Loucy (cell line): ENCODE results near the gene KCNC2.

ENCODE experiments used
- H2AFZ ChIP-seq: fragments of 200-600 bp; sonication (generic); 2 replicates; pipeline ENCODE4 v1.6.0; 2016; ENCODE audit warnings: antibody characterized with exemption, mild to moderate bottlenecking, low read length, moderate library complexity
- H3F3A ChIP-seq: fragments of 200-600 bp; 2 replicates; pipeline ENCODE4 v1.6.0; 2016; ENCODE audit warnings: antibody characterized with exemption, low read depth, mild to moderate bottlenecking
- H3K27me3 ChIP-seq: fragments of 200-600 bp; sonication (generic); 2 replicates; pipeline ENCODE4 v1.6.1; 2014; ENCODE audit warnings: low read length, mild to moderate bottlenecking; ENCODE audit not compliant: insufficient read depth, poor library complexity, severe bottlenecking
- H3K36me3 ChIP-seq: fragments of 200-600 bp; sonication (generic); 2 replicates; pipeline ENCODE4 v1.6.1; 2016; ENCODE audit warnings: low read length; ENCODE audit not compliant: insufficient read depth
- H3K4me1 ChIP-seq: fragments of 200-600 bp; sonication (generic); 2 replicates; pipeline ENCODE4 v1.5.1; 2014; ENCODE audit warnings: low read length, mild to moderate bottlenecking; ENCODE audit not compliant: insufficient read depth, poor library complexity, severe bottlenecking
- H3K4me2 ChIP-seq: fragments of 200-600 bp; sonication (generic); 2 replicates; pipeline ENCODE4 v1.6.0; 2014; ENCODE audit warnings: antibody characterized with exemption, low read length, low read depth, mild to moderate bottlenecking; ENCODE audit not compliant: poor library complexity, severe bottlenecking
- H3K4me3 ChIP-seq: fragments of 200-600 bp; sonication (generic); 2 replicates; pipeline ENCODE4 v1.5.1; 2014; ENCODE audit warnings: low read length, mild to moderate bottlenecking, mixed read lengths; ENCODE audit not compliant: poor library complexity, severe bottlenecking
- H3K79me2 ChIP-seq: fragments of 200-600 bp; sonication (generic); 2 replicates; pipeline ENCODE4 v1.6.1; 2014; ENCODE audit warnings: low read length; ENCODE audit not compliant: insufficient read depth
- H3K9ac ChIP-seq: fragments of 200-600 bp; sonication (generic); 2 replicates; pipeline ENCODE4 v1.6.0; 2014; ENCODE audit warnings: mild to moderate bottlenecking, low read depth, low read length, moderate library complexity; ENCODE audit not compliant: poor library complexity, severe bottlenecking
- H3K9me2 ChIP-seq: fragments of 200-600 bp; sonication (generic); replicated peaks from 2 replicates; pipeline ENCODE4 v1.6.1; 2016; ENCODE audit warnings: low read depth, low read length, mixed read lengths
- H3K9me3 ChIP-seq: fragments of 200-600 bp; sonication (generic); 2 replicates; pipeline ENCODE4 v1.6.1; 2014; ENCODE audit warnings: mild to moderate bottlenecking, antibody characterized with exemption, low read length, low read depth; ENCODE audit not compliant: insufficient read depth
- H4K20me1 ChIP-seq: fragments of 200-600 bp; sonication (generic); 2 replicates; pipeline ENCODE4 v1.6.0; 2014; ENCODE audit warnings: antibody characterized with exemption, low read length, mild to moderate bottlenecking; ENCODE audit not compliant: insufficient read depth, poor library complexity, severe bottlenecking
- EZH2phosphoT487 ChIP-seq: fragments of 200-600 bp; IDR thresholded peaks from 2 replicates; pipeline ENCODE4 v1.6.1; 2018; ENCODE audit warnings: antibody characterized with exemption, mild to moderate bottlenecking, moderate library complexity, borderline replicate concordance
- TF ChIP-seq, protein P1 (sequence below): fragments of 200-600 bp; sonication (generic); conservative IDR thresholded peaks from 2 replicates; pipeline ENCODE4 v1.5.1; 2014; ENCODE audit warnings: mild to moderate bottlenecking, antibody characterized with exemption, low read length

Gene KCNC2

DNA sequence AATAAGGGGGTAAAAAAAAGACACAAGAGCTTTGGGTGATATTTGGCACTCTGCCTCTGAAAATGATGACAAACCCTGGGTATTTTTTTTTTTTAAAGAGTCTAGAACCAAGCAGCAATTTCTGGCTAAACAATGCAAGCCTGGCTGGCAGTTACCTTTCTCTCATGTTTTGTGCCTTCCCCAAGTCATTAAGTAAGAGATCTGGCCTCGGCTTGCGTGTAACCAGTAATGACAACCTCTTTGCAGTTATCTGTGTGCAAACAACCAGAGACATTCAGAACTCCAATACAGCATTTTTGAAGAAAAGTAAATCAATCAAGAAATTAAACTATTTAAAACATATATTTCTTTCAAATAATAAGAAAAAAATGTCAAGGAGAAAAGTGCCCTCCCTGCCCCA is 167.5 kb downstream of the KCNC2 start:
- Histone ChIP-seq H3K27me3 (no peaks in the 10 kb centered on the region), H2AFZ (no peak overlapping the region), H3K36me3 (no peaks in the 10 kb centered on the region), H4K20me1 (no peaks in the 10 kb centered on the region), H3K9me2 (no peaks in the 10 kb centered on the region), H3K79me2 (no peaks in the 10 kb centered on the region), H3K9ac (no peak overlapping the region), H3F3A (no peaks in the 10 kb centered on the region), H3K4me3 (no peak overlapping the region), H3K4me1 (no peaks in the 10 kb centered on the region), H3K9me3 (no peaks in the 10 kb centered on the region), H3K4me2 (no peak overlapping the region)
- no peak for TF ChIP-seq EZH2phosphoT487
- TF ChIP-seq, protein P1, sequence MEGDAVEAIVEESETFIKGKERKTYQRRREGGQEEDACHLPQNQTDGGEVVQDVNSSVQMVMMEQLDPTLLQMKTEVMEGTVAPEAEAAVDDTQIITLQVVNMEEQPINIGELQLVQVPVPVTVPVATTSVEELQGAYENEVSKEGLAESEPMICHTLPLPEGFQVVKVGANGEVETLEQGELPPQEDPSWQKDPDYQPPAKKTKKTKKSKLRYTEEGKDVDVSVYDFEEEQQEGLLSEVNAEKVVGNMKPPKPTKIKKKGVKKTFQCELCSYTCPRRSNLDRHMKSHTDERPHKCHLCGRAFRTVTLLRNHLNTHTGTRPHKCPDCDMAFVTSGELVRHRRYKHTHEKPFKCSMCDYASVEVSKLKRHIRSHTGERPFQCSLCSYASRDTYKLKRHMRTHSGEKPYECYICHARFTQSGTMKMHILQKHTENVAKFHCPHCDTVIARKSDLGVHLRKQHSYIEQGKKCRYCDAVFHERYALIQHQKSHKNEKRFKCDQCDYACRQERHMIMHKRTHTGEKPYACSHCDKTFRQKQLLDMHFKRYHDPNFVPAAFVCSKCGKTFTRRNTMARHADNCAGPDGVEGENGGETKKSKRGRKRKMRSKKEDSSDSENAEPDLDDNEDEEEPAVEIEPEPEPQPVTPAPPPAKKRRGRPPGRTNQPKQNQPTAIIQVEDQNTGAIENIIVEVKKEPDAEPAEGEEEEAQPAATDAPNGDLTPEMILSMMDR, result no peak

- H2AFZ ChIP-seq, result no peak overlapping the region
- TF ChIP-seq, protein P1, result no peak
- no peak for TF ChIP-seq EZH2phosphoT487
Observed at GRCh38 chr12:75041472-75041871, 168.2 kb downstream of the KCNC2 start.

GRCh38 chr12:75020068-75020557 is 189.5 kb downstream of the KCNC2 start:
- Histone ChIP-seq H4K20me1 (no peaks in the 10 kb centered on the region), H3F3A (no peaks in the 10 kb centered on the region), H3K79me2 (no peaks in the 10 kb centered on the region), H3K9ac (no peak overlapping the region), H3K9me2 (no peaks in the 10 kb centered on the region), H3K4me2 (no peak overlapping the region), H3K4me3 (no peak overlapping the region), H2AFZ (no peak overlapping the region), H3K27me3 (no peaks in the 10 kb centered on the region), H3K4me1 (no peaks in the 10 kb centered on the region), H3K36me3 (no peaks in the 10 kb centered on the region), H3K9me3 (peaks cover 6% of the 10 kb centered on the region; the same call in 1 of the 2 replicates)
- TF ChIP-seq, protein P1, result no peak
- no peak for TF ChIP-seq EZH2phosphoT487

More at GRCh38 chr12:75041472-75041871, 168.2 kb downstream of the KCNC2 start:
- Histone ChIP-seq H3K4me1 (no peaks in the 10 kb centered on the region), H3K79me2 (no peaks in the 10 kb centered on the region), H3K4me3 (no peak overlapping the region), H3F3A (no peaks in the 10 kb centered on the region), H3K9ac (no peak overlapping the region), H3K9me2 (no peaks in the 10 kb centered on the region), H3K9me3 (no peaks in the 10 kb centered on the region), H3K36me3 (no peaks in the 10 kb centered on the region), H3K27me3 (no peaks in the 10 kb centered on the region), H4K20me1 (no peaks in the 10 kb centered on the region), H3K4me2 (no peak overlapping the region)
